TTC549 (cell line): ENCODE measurements around the gene PRELID1.
"Not testable (repeated sequence)": the region's sequence is repeated elsewhere in the genome, so short reads cannot be mapped to it uniquely, and the experiment has no call there.

ENCODE experiments used
- FAIRE-seq: peaks from 2 replicates; lab custom pipeline; 2012; peaks lifted over from hg19 to GRCh38; lab: Jason Lieb, UNC

The PRELID1 gene, protein sequence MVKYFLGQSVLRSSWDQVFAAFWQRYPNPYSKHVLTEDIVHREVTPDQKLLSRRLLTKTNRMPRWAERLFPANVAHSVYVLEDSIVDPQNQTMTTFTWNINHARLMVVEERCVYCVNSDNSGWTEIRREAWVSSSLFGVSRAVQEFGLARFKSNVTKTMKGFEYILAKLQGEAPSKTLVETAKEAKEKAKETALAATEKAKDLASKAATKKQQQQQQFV

DNA sequence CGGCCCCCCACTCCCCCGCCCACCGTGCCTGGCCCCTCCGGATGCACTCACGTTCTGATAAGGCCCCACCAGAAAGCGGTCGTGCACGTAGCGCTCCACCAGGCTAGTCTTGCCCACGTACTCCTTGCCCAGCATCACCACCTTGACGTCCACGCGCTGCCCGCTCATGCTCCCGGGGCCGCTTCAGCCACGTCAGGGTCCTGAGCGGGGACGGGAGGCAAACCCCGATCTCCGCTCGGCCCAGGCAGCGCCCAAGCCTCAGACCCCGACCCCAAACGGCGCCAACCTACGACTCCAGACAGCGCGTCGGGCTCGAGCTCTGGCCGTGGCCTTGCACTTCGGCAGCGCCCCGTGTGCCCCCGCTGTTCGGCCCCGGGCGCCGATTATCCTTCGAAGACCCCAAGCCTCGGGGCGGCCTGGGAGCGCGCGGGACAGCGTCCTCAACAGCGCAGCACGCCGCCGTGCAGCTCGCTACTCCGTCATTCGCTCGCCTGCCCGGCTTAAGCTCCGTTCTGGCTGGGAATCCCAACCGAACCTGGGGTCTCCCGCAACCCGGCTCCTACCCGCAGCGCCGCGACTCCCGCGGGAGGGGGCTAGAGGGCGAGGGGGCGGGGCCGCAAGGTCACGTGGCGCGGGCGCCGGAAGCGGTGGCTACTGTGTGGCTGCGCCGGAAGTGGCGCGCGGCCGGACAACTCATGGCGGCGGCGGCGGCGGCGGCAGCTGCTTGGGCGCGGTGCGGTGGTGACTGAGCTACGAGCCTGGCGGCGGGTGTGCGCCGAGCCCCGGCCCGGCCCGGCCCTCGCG is at the start of gene PRELID1, which contains the start of gene RAB24:
PRELID1 (plus strand) TSS at position 679 of the 804 bp plus-strand sequence. CDS start 187 bp downstream, outside the sequence.
RAB24 (minus strand) TSS at position 599 of the 804 bp plus-strand sequence; CDS start at position 168, 431 bp downstream.
- FAIRE-seq, result no peak

DNA sequence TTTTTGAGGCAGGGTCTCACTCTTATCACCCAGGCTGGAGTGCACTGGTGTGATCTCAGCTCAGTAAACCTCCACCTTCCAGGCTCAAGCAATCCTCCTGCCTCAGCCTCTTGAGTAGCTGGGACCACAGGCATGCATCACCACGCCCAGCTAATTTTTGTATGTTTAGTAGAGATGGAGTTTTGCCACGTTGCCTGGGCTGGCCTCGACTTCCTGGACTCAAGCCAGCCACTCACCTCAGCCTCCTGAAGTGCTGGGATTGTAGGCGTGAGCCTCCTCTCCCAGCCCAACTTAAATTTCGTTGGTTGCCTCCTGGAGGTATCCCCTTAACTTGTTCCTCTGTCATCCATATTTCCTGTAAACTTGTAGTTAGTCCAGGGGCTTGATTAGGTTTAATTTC is 47.3 kb upstream of the PRELID1 start:
- FAIRE-seq, result no peak

DNA sequence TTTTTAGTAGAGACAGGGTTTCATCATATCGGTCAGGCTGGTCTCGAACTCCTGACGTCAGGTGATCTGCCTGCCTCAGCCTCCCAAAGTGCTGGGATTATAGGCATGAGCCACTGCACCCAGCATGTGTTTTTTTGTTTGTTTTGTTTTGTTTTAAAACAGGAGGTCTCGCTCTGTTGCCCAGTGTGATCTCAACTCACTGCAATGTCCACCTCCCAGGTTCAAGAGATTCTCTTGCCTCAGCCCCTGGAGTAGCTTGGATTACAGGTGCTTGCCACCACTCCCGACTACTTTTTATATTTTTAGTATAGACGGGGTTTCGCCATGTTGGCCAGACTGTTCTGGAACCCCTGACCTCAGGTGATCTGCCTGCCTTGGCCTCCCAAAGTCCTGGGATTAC is 44.9 kb upstream of the PRELID1 start:
- FAIRE-seq, result not testable (repeated sequence)

DNA sequence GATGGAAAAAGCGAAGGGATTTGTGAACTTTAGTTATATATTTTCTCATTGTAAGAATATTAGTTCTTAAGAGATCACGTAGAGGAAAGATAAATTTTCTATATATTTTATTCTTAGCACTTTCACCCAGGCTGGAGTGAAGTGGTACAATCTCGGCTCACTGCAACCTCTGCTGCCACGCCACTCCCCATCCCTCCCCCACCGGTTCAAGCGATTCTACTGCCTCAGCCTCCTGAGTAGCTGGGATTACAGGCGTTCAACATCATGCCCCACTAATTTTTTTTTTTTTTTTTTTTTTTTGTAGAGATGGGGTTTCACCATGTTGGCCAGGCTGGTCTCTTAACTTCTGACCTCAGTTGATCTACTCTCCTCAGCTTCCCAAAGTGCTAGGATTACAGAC is 42.6 kb upstream of the PRELID1 start:
- FAIRE-seq, result no peak

DNA sequence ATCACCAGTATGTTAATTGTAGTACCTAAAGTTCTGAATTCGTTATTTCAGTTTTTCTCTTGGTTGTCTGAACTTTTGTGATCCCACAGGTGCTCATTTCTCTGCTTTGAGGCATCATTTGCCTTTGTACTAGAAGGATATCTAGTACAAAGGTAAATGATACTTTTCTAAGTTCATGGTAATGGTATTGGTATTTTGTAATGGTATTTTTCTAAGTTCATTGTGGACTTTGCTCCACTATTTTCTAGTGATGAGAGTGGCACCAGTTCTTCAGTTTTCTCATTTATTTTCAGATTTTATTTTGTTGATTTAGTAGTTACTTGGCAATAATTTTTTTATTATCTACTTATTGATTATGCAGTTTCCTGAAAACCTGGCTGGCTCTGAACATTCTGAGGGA is 42.1 kb upstream of the PRELID1 start:
- no peak for FAIRE-seq

DNA sequence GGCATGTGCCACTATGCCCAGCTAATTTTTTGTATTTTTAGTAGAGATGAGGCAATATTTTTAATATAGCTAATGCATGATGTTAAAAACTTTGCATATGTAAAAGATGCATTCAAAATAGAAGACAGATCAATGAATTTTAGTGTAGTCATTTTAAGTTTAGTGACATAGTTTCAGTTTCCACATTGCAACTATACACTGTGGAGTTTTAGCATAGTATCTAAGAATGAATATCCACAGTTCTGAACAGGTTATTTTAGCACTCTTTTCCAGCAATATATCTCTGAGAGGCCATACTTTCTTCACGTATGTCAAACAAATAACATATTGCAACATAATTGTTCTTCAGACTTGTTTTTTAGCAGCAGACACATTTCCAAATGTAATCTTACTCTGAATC is 39.4 kb upstream of the PRELID1 start:
- no peak for FAIRE-seq

DNA sequence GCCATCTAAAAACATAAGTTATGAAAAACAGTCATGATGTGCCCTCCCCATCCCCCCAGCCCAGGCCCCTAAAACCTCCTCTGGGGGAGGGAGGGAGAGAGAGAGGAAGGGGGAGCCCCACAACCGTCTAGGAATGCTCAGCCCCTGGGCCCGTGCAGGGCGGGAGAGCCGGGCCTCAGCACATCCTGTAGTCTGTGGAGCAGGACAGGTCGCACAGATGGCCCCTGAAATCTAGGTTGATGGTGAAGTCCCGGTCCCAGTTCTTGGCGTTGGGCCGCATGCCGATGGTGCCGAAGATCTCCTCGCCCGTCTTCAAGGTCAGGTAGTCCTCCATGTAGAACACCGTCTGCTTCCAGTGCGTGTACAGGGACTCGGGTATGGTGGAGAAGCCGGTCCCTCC is 38.2 kb upstream of the PRELID1 start:
- FAIRE-seq, result no peak

DNA sequence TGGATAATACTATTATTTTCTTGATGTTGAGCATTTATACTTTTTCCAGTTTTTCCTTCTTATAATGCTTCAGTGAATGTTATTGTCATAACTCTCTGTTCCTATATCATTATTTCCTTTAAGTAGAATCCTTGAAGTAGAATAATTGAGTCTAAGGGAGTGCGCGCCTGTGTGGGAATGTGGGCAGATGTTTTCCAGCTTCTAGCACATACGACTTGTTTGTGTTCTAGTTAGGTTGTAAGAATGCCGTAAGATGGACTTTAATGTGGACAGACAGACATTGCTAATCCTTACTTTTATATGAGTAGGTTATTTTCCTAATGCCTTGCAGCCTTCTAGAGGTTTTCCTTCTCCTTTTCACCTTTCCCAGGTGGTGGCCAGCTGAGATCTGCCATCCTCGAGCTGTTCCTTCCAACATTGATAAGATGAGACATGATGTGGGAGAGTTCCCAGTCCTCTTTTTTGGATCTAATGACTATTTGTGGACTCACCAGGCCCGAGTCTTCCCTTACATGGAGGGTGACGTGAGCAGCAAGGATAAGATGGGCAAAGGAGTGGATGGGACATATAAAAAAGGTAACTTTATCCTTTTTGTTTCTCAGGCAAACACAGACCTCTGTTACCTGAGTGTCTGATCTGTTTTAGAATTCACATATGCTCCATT is 34.2 kb upstream of the PRELID1 start:
- FAIRE-seq, result no peak

DNA sequence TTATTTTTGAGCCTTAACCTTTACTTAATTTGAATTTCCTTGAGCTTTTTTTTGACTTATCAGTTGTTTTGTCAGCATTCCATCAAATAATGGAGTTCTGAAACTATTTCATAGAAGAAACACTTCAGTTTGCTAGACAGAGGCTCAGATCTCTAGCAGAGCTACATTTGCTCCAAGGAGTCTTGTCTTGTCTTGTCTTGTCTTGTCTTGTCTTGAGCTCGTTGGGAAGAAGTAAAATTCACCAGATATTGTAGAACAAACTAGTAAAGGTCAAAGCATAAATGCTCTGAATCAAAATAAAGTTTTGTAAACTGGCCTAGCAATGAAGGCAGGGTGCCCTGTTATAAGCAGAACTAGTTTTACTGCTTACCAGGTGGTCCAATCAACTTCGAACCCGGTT is 33.6 kb upstream of the PRELID1 start:
- FAIRE-seq, result no peak

DNA sequence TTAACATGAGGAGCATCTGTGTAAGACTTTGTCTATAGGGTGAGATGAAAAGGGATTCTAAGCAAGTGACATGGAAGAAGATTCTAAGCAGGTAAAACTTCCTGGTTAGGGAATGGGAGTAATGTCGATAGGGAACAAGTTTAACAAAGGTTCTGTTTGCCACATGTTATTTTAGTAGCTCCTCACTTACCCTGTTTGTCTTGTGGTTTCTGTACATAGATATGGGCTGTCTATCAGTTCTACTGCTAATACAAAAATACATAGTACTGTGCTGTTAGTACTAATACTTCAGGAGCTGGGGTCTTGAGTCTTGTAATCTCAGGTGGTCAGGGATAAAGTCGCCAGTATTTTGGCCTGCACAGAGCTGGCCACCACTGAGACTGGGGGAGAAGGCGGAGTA is 32.9 kb upstream of the PRELID1 start:
- no peak for FAIRE-seq

DNA sequence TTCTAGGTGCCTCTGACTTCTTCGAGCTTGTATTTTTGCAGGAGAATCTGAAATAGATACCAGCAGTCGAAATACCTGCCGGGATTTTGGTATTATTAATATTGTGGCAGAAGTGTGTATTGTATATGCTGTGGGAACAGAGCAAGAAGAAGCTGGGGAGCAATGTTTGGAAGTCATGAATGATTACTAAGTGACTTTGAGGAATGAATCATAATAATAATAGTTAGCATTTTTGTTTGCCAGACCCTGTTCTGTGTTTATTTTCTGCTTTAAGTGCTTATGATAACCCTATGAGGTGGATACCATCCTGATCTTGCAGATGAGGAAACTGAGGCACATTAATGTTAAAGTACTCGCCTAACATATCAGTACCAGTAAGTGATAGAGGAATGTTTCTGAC is 32.5 kb upstream of the PRELID1 start:
- no peak for FAIRE-seq

DNA sequence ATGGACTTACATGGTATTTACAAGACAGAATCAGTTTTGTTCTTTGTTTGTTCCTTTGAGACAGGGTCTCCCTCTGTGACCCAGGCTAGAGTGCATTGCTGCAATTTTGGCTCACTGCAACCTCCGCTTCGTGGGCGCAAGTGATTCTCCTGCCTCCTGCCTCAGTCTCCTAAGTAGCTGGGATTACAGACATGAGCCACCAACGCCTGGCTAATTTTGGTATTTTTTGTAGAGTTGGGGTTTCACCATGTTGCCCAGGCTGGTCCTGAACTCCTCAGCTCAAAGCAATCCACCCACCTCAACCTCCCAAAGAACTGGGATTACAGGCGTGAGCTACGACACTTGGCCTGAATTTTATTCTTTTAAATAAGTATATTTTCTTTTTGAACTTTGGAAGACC is 27.7 kb upstream of the PRELID1 start:
- FAIRE-seq, result no peak

DNA sequence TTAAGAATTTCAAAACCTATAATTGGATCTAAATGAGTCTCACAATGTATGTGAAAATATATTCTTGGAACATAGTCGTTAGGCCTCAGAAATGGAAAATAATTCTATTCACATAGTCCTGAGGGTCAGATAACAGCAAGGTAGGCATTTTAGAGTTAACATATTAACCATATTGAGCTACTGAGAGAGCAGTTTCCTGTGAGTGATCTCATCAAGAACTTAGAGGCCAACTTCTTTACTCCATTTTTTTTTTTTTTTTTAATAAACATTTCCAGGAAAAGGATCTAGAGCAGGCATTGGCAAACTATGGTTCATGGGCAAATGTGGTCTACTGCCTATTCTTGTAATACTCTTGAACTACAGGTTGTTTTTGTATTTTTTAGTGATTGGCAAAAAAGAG is 26.7 kb upstream of the PRELID1 start:
- FAIRE-seq, result no peak

DNA sequence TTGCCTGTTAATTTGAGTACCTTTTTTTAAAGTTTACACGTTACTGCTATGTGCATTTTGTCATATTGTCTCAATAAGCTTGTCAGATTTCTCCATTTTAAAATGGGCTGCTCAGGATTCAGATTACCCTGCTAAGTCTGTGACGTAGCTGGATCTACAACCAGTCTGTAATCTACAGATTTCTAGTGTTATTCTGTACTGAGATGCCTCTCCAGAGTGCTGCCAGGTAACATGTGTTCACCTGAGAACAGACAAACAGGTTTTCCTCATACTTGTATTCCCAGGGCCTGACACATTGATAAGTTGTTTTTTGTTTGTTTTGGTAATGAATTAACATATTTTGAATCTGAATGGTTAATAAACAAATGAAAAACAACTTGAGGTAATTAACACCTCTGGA is 15.4 kb upstream of the PRELID1 start:
- no peak for FAIRE-seq

DNA sequence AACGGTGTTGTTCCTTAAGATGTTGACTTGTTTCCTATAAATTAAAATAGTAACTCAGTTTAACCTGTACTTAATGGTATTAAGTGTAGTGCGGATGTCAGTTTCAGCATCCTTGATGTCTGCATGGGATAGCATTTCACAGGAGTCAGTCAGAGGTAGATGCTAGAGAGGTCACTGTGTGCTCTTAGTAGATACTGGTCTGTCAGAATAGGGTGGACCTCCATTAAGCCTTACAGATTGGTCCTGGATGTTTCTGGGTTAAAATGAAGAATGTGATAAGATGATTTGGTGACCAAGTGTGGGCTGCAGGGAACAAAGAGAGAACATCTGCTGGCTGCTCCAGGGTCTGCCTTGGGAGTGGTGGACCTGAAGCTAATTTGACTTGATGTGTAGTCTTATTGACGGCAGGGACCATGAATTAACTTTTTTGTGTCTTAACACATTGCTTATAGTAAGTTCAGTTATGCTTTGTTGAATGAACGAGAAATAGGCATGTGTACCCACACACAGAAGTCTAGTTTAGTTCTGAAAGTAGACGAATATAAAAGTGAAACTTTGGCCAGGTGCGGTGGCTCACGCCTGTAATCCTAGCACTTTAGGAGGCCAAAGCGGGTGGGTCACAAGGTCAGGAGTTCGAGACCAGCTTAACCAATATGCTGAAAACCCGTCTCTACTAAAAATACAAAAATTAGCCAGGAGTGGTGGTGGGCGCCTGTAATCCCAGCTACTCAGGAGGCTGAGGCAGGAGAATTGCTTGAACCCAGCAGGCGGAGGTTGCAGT is 12.6 kb upstream of the PRELID1 start:
- no peak for FAIRE-seq

DNA sequence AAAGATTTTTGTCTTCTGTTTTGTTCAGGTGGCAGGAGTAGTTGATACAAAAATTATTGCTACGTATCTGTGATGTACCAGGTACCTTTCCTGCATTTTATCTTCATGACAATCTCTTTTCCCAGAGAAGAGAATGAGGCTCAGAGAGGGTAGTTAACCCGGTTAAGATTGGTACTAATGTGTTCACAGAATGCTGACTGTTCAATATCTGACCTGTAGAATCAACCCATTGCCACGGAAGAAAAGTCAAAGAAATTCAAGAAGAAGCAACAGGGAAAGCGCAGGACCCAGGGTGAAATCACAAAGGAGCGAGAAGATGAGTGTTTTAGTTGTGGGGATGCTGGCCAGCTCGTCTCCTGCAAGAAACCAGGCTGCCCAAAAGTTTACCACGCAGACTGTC is 11.9 kb upstream of the PRELID1 start:
- FAIRE-seq, result no peak

DNA sequence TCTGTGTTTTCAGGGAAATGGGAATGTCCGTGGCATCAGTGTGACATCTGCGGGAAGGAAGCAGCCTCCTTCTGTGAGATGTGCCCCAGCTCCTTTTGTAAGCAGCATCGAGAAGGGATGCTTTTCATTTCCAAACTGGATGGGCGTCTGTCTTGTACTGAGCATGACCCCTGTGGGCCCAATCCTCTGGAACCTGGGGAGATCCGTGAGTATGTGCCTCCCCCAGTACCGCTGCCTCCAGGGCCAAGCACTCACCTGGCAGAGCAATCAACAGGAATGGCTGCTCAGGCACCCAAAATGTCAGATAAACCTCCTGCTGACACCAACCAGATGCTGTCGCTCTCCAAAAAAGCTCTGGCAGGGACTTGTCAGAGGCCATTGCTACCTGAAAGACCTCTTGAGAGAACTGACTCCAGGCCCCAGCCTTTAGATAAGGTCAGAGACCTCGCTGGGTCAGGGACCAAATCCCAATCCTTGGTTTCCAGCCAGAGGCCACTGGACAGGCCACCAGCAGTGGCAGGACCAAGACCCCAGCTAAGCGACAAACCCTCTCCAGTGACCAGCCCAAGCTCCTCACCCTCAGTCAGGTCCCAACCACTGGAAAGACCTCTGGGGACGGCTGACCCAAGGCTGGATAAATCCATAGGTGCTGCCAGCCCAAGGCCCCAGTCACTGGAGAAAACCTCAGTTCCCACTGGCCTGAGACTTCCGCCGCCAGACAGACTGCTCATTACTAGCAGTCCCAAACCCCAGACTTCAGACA is 9.6 kb upstream of the PRELID1 start:
- FAIRE-seq, result no peak

DNA sequence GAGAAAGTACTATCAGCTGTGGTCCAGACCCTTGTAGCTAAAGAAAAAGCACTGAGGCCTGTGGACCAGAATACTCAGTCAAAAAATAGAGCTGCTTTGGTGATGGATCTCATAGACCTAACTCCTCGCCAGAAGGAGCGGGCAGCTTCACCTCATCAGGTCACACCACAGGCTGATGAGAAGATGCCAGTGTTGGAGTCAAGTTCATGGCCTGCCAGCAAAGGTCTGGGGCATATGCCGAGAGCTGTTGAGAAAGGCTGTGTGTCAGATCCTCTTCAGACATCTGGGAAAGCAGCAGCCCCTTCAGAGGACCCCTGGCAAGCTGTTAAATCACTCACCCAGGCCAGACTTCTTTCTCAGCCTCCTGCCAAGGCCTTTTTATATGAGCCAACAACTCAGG is 9.0 kb upstream of the PRELID1 start:
- no peak for FAIRE-seq

DNA sequence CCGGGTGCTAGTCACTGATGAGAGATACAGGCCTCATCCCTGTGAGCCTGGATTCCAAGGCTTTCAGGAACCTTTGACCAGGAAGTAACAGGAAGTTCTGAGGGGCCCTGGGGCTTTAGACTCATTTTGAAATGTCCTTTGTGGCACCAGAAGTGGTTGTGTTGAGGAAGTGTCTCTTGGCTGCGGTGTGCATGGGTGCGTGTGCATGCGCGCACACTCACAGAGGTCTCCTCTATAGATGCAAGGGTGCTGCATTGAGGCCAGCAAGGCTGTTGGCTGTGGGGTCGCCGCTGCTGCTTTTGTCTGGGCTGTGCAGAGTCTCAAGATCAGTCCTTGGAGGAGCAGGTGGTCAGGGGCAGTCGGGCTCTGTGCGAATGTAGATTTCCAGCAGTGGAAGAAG is 7.7 kb upstream of the PRELID1 start:
- no peak for FAIRE-seq

DNA sequence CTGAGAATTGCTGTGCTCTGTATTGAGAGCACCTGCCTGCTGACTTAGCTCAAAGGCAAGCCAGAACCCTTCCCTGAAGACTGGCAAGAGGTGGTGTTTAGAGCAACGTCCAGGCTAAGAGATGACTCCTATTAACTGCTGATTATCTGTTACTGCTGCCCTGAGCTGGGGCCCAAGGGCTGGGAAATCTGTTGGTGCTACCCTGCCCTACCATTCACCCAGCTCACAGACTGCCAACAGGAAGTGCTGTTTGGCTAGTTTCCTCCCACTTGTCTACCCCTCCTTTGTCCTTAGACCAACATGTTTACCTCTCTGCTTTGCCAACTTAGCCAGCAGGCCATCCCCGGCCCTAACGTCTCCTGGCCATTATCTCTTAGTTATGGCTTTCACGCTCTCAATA is 7.0 kb upstream of the PRELID1 start:
- FAIRE-seq, result no peak

DNA sequence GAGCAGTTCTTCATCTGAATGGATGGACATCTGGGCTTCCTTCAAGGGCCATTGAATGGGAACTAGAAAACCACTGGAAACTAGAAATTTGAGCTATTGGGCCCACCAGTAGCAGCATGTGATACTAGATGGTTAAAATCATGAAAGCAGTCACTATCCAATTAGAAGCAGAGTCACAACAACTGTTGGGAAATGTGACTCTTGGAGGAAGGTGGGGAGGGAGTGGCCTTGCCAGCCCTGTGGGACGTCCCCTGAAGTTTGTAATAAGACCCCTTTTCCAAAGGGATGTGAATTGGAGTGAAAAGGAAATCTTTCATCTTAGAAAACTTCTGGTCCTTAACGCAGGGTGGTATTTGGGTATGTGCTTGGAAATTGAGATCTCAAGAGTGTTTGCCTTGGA is 5.7 kb upstream of the PRELID1 start:
- FAIRE-seq, result no peak

DNA sequence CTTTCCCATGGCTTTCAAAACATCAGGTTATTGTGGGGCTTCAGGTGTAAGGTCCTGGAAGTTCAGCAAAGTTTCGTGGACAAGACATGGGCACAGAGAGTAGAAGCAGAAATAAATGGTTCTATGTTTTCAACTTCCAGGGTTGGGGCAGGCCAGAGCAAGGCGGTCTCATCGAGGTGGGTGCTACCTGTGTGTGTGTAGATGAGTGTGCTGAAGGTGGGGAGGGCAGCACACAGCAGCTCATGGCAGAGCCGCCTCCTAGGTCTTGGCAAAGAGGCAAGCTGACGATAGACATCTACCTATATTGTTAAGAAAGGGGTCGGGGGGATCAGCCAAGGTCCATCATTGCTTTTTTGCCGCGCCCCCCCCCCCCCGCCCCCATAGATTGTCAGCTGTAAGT is 3.9 kb upstream of the PRELID1 start:
- FAIRE-seq, result no peak
